NB4 (cell line): ENCODE results near the gene SAMD13.

Source experiments
- DNase-seq: peaks from one replicate; pipeline ENCODE4 v3.0.0; 2010; ENCODE audit warnings: low read depth
- H3K4me3 ChIP-seq: one replicate; pipeline ENCODE4 v1.5.1; 2011; ENCODE audit warnings: mild to moderate bottlenecking, low read depth, low read length, moderate library complexity
- MYC ChIP-seq: IDR thresholded peaks from 2 replicates; pipeline ENCODE4 v1.6.1; 2011; ENCODE audit warnings: low read depth, low read length
- POLR2A ChIP-seq: IDR thresholded peaks from 2 replicates; pipeline ENCODE4 v1.6.1; 2011; ENCODE audit warnings: mild to moderate bottlenecking; ENCODE audit not compliant: insufficient read length; ENCODE audit errors: extremely low read depth
- TF ChIP-seq, protein P1 (sequence below): IDR thresholded peaks from one replicate; pipeline ENCODE4 v1.5.1; 2012; ENCODE audit warnings: low read depth, low read length
- TF ChIP-seq, protein P2 (sequence below): IDR thresholded peaks from 2 replicates; pipeline ENCODE4 v1.6.1; 2011; ENCODE audit warnings: low read depth, low read length

SAMD13 gene

GRCh38 chr1:84301004-84301784 is at the start of gene SAMD13:
Gene SAMD13 (plus strand): TSS chr1:84301708. CDS start chr1:84303235, 1,527 bp downstream.
- peak; percentile 64 for DNase-seq
- TF ChIP-seq, protein P1, sequence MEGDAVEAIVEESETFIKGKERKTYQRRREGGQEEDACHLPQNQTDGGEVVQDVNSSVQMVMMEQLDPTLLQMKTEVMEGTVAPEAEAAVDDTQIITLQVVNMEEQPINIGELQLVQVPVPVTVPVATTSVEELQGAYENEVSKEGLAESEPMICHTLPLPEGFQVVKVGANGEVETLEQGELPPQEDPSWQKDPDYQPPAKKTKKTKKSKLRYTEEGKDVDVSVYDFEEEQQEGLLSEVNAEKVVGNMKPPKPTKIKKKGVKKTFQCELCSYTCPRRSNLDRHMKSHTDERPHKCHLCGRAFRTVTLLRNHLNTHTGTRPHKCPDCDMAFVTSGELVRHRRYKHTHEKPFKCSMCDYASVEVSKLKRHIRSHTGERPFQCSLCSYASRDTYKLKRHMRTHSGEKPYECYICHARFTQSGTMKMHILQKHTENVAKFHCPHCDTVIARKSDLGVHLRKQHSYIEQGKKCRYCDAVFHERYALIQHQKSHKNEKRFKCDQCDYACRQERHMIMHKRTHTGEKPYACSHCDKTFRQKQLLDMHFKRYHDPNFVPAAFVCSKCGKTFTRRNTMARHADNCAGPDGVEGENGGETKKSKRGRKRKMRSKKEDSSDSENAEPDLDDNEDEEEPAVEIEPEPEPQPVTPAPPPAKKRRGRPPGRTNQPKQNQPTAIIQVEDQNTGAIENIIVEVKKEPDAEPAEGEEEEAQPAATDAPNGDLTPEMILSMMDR: no peak
- TF ChIP-seq, protein P2, sequence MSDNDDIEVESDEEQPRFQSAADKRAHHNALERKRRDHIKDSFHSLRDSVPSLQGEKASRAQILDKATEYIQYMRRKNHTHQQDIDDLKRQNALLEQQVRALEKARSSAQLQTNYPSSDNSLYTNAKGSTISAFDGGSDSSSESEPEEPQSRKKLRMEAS: no peak
- TF ChIP-seq MYC (no peak), POLR2A (no peak)
- H3K4me3 ChIP-seq: peak within 1 kb of the TSS; percentile 50

GRCh38 chr1:84253036-84253435 is 48.5 kb upstream of the SAMD13 start:
- TF ChIP-seq MYC: no peak
- TF ChIP-seq, protein P2: no peak
- TF ChIP-seq, protein P1: no peak
- H3K4me3 ChIP-seq: no peak overlapping the region
- no peak for DNase-seq

DNA sequence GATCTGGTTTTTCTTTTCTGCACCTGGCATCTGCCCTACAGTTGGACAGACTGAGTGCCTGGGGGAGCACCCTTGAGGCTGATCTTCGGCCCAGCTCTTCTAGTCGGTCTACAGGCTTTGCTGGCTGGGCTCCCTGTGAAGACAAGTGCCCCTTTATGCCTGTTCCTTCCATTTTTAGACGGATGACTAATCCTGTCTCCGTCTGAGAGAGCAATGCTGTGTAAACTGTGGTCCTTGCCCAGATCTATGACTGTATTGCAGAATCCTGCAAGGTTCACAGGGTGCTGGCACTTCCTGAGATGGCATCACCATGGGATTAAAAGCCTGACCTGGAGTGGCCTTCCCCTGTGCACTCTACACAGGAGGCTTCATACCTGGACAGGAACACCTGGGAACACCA is 47.6 kb upstream of the SAMD13 start:
- H3K4me3 ChIP-seq: no peak overlapping the region
- DNase-seq: no peak
- TF ChIP-seq, protein P1: no peak
- no peak for TF ChIP-seq POLR2A
- TF ChIP-seq, protein P2: no peak

- DNase-seq: no peak
- H3K4me3 ChIP-seq: no peak overlapping the region
- TF ChIP-seq MYC: no peak
- TF ChIP-seq POLR2A: no peak
- TF ChIP-seq, protein P1: no peak
- TF ChIP-seq, protein P2: no peak
Observed at GRCh38 chr1:84254703-84255238, 46.7 kb upstream of the SAMD13 start.

DNA sequence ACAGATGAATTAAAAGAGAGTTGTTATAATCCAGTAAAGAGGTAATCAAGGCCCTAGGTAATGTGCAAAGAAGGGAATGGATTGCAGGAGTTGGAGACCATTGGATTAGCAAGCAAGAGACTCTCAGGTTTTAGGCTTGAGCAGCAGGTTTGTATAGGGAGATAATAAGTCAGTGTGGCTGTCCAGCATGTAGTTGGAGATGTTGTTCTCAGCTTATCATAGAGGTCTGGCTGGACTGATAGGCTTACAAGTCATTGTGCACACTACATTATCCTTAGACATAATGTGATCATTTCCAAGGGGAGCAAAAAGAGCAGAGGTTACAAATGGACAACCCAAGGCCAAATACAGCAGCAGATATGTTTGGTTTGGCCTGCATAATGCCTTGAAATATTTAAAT is 45.9 kb upstream of the SAMD13 start:
- TF ChIP-seq, protein P2: no peak
- TF ChIP-seq, protein P1: no peak
- TF ChIP-seq MYC (no peak), POLR2A (no peak)
- DNase-seq: no peak
- H3K4me3 ChIP-seq: no peak overlapping the region

DNA sequence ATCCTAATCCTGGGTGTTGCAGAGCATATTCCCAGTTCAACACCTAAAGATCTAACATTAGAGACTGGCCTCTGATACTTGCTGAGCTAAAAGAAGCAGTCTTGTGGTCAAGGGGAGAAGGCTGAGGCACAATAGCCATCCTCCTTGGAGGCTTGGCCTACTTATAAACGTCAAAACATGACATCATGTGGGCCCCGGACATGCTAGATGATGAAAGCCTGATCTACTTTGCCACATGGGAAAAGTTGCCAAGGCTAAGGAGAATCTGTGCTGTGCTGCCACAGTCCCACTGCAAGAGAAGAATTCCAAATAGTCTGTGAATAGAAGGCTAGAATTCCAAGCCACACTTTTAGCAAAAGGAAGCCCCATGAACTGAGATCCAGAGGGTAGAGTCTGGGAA is 43.9 kb upstream of the SAMD13 start:
- H3K4me3 ChIP-seq: no peak overlapping the region
- DNase-seq: no peak
- TF ChIP-seq, protein P1: no peak
- TF ChIP-seq, protein P2: no peak
- TF ChIP-seq POLR2A (no peak), MYC (no peak)
